GM12874 (cell line): ENCODE data around the gene ENAH.

ENCODE experiments used
- TF ChIP-seq, protein P1 (sequence below): IDR thresholded peaks from 2 replicates; pipeline ENCODE4 v1.5.1; 2011; ENCODE audit warnings: low read depth, mild to moderate bottlenecking, control low read depth, low read length, moderate library complexity; ENCODE audit not compliant: insufficient read depth

ENAH gene

DNA sequence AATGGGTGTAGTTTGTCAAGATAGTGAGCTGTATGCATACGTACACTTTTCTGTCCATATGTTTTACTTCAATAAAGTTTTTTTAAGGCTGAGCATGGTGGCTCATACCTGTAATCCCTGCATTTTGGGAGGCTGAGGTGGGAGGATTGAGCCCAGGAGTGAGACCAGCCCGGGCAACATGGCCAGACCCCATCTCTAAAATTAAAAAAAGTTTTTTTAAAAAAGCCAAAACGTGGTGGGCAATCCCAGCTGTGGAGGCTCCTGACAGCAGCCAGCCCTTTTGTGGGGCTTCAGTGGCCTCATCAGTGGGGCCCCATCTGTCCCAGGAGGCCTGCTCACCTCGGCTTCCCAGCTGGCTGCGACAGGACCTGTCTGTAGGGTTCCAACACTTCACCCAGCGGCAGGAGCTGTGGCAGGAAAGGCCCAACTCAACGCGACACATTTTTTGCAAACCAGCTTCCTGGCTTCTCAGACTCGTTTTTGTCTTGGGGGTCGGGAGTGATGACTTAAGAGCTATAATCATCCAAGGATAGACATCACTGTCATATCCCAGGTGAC is 168.2 kb downstream of the ENAH start:
- TF ChIP-seq, protein P1, sequence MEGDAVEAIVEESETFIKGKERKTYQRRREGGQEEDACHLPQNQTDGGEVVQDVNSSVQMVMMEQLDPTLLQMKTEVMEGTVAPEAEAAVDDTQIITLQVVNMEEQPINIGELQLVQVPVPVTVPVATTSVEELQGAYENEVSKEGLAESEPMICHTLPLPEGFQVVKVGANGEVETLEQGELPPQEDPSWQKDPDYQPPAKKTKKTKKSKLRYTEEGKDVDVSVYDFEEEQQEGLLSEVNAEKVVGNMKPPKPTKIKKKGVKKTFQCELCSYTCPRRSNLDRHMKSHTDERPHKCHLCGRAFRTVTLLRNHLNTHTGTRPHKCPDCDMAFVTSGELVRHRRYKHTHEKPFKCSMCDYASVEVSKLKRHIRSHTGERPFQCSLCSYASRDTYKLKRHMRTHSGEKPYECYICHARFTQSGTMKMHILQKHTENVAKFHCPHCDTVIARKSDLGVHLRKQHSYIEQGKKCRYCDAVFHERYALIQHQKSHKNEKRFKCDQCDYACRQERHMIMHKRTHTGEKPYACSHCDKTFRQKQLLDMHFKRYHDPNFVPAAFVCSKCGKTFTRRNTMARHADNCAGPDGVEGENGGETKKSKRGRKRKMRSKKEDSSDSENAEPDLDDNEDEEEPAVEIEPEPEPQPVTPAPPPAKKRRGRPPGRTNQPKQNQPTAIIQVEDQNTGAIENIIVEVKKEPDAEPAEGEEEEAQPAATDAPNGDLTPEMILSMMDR: no peak

DNA sequence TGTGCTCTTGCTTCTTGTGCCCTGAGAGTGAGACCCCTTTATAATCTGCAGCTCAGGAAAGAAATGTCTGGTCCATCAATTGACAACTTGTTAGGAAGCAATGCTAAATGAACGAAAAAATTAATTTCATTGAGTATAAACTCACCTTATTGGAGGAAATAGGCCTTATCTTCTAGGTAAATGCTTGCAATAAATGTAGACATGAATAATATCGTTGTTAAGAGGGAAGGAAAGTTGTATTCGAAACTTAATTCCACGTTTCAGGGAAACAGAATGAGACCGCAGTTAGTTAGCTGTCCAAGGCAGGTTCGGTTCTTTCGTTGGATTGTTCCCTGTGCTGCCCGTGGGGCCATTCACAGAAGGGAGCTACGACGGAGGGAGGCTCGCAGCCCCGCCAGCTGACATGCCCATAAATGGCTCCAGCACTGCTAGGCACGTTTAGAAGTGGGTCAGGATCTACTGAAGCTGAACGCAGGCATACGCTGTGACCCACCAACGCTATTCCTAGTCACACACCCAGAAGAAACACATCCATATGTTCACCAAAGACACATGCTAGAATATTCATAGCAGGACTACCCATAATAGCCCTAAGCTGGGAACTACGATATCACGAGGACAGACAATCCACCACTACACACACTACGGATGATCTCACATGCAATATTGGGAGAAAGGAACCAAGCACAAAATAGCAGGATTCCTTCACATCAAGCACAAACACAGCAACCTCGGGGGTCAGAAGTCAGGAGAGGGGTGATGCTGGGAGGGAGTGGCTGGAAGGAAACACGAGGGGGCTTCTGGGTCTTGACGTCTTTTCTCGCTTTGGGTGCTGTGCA is 168.9 kb downstream of the ENAH start:
- TF ChIP-seq, protein P1: no peak

DNA sequence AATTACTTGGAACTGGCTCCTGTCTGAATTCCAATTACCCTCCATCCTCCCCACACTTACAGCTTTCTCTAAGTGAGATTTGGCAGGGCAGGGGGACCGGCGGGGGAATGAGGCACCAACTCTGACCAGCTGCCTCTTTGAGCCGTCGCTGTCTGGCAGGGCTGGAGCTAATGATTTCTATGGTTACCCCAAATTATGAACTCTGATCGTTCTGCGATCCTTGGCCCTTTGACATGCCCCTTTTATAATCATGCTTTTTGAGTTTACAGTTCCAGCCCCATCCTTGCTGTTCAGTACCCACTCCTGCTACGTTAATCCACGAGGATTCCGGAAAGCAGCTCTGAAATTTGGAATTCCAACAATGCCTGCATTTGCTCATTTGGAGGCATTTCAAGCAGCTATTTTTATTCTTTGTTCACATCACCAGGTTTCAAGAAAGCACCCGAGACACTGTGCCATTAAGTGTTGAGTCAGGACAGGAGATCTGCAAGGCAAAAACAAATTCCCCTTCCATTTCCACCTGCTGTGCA is 170.4 kb downstream of the ENAH start:
- TF ChIP-seq, protein P1: no peak

DNA sequence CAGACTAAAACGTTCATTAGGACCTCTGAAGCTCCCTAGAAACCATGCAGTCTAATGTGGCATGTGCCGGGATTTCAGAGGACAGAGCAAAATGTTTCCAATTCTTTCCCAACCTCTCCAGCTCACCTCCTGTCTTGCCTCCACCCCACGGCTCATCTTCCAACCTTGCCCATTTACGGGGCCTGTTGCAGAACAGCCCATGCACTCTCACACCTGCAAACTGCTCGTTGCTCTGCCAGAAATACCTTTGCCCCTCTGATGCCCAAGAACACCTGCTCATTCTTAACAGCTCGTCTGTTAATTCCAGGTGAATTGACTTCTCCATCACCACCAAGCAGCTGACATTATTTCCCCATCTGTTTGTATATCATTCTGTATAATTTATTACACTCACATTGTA is 171.2 kb downstream of the ENAH start:
- TF ChIP-seq, protein P1: no peak

DNA sequence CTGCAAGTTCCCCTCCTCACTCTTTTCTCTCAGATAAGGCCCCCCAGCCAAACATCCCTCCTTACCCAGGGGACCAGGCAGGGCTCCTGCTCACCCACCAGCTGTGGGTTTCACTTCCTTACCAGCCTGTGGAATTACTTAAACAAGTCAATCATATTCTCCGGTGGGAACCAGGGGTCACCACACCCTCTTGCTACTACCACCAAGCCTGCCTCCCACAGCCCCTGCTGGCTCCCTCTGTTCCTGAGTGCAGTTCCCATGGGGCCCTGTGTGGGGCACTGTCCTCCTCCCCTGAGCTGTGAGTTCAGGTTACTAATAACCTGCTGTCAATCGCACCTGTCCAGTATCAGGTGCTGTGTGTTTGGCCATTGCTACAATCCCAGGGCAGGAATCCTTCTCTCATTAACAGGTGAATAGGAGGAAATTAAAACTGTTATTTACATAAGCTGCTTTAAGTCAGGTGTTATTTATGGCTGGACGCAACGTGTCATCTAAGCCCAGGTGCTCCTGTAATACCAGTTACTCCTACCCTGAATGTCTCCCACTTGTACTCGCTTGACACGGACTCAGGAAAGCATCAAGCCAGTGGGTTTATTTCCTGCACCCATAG is 172.0 kb downstream of the ENAH start:
- TF ChIP-seq, protein P1: peak; percentile 84

DNA sequence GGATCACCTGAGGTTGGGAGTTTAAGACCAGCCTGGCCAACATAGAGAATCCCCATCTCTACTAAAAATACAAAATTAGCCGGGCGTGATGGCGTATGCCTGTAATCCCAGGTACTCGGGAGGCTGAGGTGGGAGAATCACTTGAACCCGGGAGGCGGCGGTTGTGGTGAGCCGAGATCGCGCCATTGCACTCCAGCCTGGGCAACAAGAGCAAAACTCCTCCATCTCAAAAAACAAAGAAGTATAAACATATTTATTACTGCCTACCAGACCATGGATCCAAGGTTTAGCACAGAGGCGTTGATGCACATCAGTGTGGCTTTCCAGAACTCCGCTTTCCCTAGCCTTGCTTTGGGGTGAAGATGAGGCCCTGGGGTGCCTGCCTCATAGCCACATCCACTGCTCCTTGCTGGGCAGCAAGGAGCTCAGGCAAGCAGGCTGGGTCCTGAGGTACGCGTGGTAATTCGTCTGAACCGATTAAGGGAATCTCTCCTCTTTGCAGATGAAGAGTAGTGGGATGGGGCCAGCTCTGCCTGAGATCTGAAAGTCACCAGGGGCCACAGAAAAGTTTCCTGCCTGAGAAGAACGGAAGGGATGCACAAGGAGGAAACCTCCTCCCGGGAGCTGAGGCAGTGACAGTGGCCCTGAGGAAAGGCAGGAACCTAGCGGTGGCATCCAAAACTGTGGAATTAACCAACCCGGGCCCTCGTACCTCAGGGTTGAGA is 172.8 kb downstream of the ENAH start:
- TF ChIP-seq, protein P1: no peak

DNA sequence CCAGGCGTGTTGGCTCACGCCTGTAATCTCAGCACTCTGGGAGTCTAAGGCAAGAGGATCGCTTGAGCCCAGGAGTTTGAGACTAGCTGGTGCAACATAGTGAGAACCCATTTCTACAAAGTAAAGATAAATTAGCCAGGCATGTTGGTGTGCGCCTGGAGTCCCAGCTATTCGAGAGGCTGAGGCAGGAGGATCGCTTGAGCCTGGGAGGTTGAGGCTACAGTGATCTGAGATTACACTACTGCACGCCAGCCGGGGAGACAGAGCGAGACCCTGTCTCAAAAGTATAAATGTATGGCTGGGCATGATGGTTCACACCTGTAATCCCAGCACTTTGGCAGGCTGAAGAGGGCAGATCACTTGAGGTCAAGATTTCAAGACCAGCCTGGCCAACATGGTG is 173.6 kb downstream of the ENAH start:
- TF ChIP-seq, protein P1: no peak
